Ovary (tissue), 9 donors: ENCODE results near the gene PKMYT1. TPM values are rescaled to one million over a fixed set of nuclear protein-coding genes. Genes with fewer than 3 reads are reported as not detected.

Experiments
- DNase-seq, 5 donors: peaks; one replicate each; pipeline ENCODE4 v3.0.0-alpha.2; 2019 to 2020
- H3K27ac ChIP-seq, 2 donors: fragments of 200-600 bp; one replicate each; pipeline versions ENCODE4 v1.5.1 to v1.8.0; 2019 to 2022
- H3K27me3 ChIP-seq: fragments of 200-600 bp; one replicate; pipeline ENCODE4 v1.8.0; 2022
- H3K36me3 ChIP-seq: fragments of 200-600 bp; sonication (generic); one replicate; pipeline ENCODE4 v1.5.1; 2019
- H3K4me1 ChIP-seq: one replicate; pipeline ENCODE4 v1.8.1; 2013; ENCODE audit warnings: mild to moderate bottlenecking, moderate library complexity; ENCODE audit not compliant: insufficient read depth
- H3K4me3 ChIP-seq: fragments of 200-600 bp; sonication (generic); one replicate; pipeline ENCODE4 v1.5.1; 2017
- H3K9me3 ChIP-seq, 2 donors: fragments of 200-600 bp in 1 of 2; sonication (generic) in 1 of 2; one replicate each; pipeline versions ENCODE4 v1.5.1 to v1.8.1; 2013 to 2019; ENCODE audit warnings: mild to moderate bottlenecking in 1 of 2, moderate library complexity in 1 of 2
- CTCF ChIP-seq, 3 donors: fragments of 450-650 bp in 2 of 3; fragments of 200-600 bp in 1 of 3; IDR thresholded peaks; one replicate each; pipeline versions ENCODE4 v1.5.1 to v1.8.0; 2016 to 2022; ENCODE audit warnings: antibody characterized with exemption in 3 of 3, mild to moderate bottlenecking in 1 of 3
- EP300 ChIP-seq: sonication (generic); formaldehyde crosslinking; IDR thresholded peaks from one replicate; pipeline ENCODE4 v1.6.1; 2017; ENCODE audit warnings: antibody characterized with exemption
- POLR2A ChIP-seq: fragments of 450-650 bp; IDR thresholded peaks from one replicate; pipeline ENCODE4 v1.6.1; 2017; ENCODE audit warnings: antibody characterized with exemption, mild to moderate bottlenecking, moderate library complexity
- WGBS, 3 donors: extraction: QIAGEN DNeasy Blood & Tissue Kit in 1 of 3; methylation state at CpG; one replicate each; pipeline versions ENCODE4 v1.1.5 to v1.1.7; 2013 to 2017; 5-methylcytosine and 5-hydroxymethylcytosine counted together
- intact Hi-C, 4 donors: fragments of 100-400 bp; cut with DNase I; formaldehyde crosslinking; loops; one replicate each; pipeline versions ENCODE4 v1.11.0 to v1.15.1; 2022 to 2023
- polyA plus RNA-seq, 2 donors: library from polyadenylated mRNA; stranded (reverse); fragments of 200-250 nt in 1 of 2; fragments of 350-450 nt in 1 of 2; fragmentation: Illumina TruSeq in 1 of 2; extraction: RNeasy Lipid Tissue Mini Kit (QIAGEN cat#74804) in 1 of 2; gene quantifications; one replicate each; pipeline ENCODE4 v1.2.3, GENCODE V29; 2013 to 2014
- total RNA-seq, 7 donors: library from RNA; depleted of rRNA in 2 of 7; stranded (reverse); fragments of >200 nt in 2 of 7; fragmentation: NEBNext Ultra II Directional in 3 of 7; extraction: Animal tissue kit (Norgen Biotek cat#: 25700) in 3 of 7; gene quantifications; one replicate each; pipeline versions ENCODE4 v1.1.0 to v1.2.4, GENCODE V29; 2016 to 2023
- donor health status: DM: no; HTN: no; CAD: no; lungs with moderate emphysema.
- donor health status: DM: no; HTN: no; CAD: no.
- donor health status: Bipolar disorder and iron deficiency.
- donor health status: DM: yes; HTN: yes; CAD: no.
- donor health status: DM: no; HTN: no; CAD: no.
- donor health status: DM: yes; HTN: yes; CAD: no.

PKMYT1 gene
- total and polyA plus RNA-seq, 9 donors: 0.23 to 2.6 (median 0.86) TPM; not detected in 3

GRCh38 chr16:3027489-3027795 is 47.2 kb upstream of the PKMYT1 start:
- TF ChIP-seq EP300 (no peak), CTCF (IDR thresholded peaks at IDR 0.05) (no peak), POLR2A (no peak)
- Histone ChIP-seq H3K4me1 (peaks cover 8% of the 10 kb centered on the region), H3K36me3 (no peaks in the 10 kb centered on the region), H3K27me3 (peaks cover 2% of the 10 kb centered on the region), H3K4me3 (no peak overlapping the region), H3K27ac (no peak overlapping the region), H3K9me3 (no peaks in the 10 kb centered on the region)
- intact Hi-C loops: loop anchor here in 1 of 4 donors (10.0 kb wide), 1 partner anchor 257 kb away; the partner anchor contains the start of gene ZNF263
- 87 to 92% (median 90%) methylated on average over 8 of the region's 8 CpGs for WGBS, 3 donors
- no peak for DNase-seq

GRCh38 chr16:3026609-3027488 is 46.6 kb upstream of the PKMYT1 start:
- intact Hi-C loops: loop anchor here in 1 of 4 donors (10.0 kb wide), 1 partner anchor 258 kb away; the partner anchor contains the start of gene ZNF263

GRCh38 chr16:3026003-3026378 is 45.7 kb upstream of the PKMYT1 start:
- Histone ChIP-seq H3K36me3 (no peaks in the 10 kb centered on the region), H3K4me1 (peaks cover 19% of the 10 kb centered on the region), H3K9me3 (no peaks in the 10 kb centered on the region), H3K4me3 (no peak overlapping the region), H3K27ac (no peak overlapping the region), H3K27me3 (peaks cover 2% of the 10 kb centered on the region)
- intact Hi-C loops: loop anchor here in 1 of 4 donors (10.0 kb wide), 1 partner anchor 259 kb away; the partner anchor contains the start of gene ZNF263
- 92 to 96% (median 94%) methylated on average over 8 of the region's 8 CpGs for WGBS, 3 donors
- no peak for DNase-seq
- TF ChIP-seq EP300: no peak
- TF ChIP-seq CTCF (IDR thresholded peaks at IDR 0.05): no peak
- no peak for TF ChIP-seq POLR2A

More at GRCh38 chr16:3026609-3027488, 46.6 kb upstream of the PKMYT1 start:
- Histone ChIP-seq H3K9me3 (no peaks in the 10 kb centered on the region), H3K36me3 (no peaks in the 10 kb centered on the region), H3K27ac (no peak overlapping the region), H3K4me3 (no peak overlapping the region), H3K27me3 (peaks cover 2% of the 10 kb centered on the region), H3K4me1 (peaks cover 11% of the 10 kb centered on the region)
- DNase-seq: peak in 1 of 5 donors; percentile 17
- TF ChIP-seq CTCF (IDR thresholded peaks at IDR 0.05) (no peak), POLR2A (no peak), EP300 (no peak)
- WGBS, 3 donors: 92 to 96% (median 93%) methylated on average over 24 of the region's 24 CpGs

- no peak for TF ChIP-seq POLR2A
- Histone ChIP-seq H3K27me3 (peaks cover 2% of the 10 kb centered on the region), H3K4me3 (no peak overlapping the region), H3K4me1 (peaks cover 19% of the 10 kb centered on the region), H3K36me3 (no peaks in the 10 kb centered on the region), H3K9me3 (no peaks in the 10 kb centered on the region), H3K27ac (no peak overlapping the region)
- intact Hi-C loops: loop anchor here in 1 of 4 donors (10.0 kb wide), 1 partner anchor 259 kb away; the partner anchor contains the start of gene ZNF263
- WGBS, 3 donors: 88 to 94% (median 92%) methylated on average over 18 of the region's 18 CpGs
- peak in 3 of 5 donors; percentile 21 to 58 (median 40) for DNase-seq
These were observed 45.1 kb upstream of the PKMYT1 start for GRCh38 chr16:3025032-3026002.
